NCI-H526 (cell line): ENCODE data around the gene PPP1R1B.

Experiments used
- DNase-seq, 2 experiments: peaks; one replicate each; lab custom pipeline; 2025; lab: John Stamatoyannopoulos, UW

PPP1R1B gene

GRCh38 chr17:39652587-39653315, 26.0 kb downstream of the PPP1R1B start:
- DNase-seq, result no peak

DNA sequence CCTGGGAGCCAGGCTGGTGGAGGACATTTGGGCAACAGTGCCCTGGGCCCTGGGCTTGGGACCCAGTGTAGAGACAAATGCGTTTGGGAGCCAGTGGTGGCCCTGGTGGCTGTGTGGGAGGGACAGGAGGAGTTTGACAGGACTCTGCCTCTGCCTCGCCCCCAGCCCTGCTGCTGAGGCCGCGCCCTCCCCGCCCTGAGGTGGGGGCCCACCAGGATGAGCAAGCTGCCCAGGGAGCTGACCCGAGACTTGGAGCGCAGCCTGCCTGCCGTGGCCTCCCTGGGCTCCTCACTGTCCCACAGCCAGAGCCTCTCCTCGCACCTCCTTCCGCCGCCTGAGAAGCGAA, 26.5 kb downstream of the PPP1R1B start:
- no peak for DNase-seq

DNA sequence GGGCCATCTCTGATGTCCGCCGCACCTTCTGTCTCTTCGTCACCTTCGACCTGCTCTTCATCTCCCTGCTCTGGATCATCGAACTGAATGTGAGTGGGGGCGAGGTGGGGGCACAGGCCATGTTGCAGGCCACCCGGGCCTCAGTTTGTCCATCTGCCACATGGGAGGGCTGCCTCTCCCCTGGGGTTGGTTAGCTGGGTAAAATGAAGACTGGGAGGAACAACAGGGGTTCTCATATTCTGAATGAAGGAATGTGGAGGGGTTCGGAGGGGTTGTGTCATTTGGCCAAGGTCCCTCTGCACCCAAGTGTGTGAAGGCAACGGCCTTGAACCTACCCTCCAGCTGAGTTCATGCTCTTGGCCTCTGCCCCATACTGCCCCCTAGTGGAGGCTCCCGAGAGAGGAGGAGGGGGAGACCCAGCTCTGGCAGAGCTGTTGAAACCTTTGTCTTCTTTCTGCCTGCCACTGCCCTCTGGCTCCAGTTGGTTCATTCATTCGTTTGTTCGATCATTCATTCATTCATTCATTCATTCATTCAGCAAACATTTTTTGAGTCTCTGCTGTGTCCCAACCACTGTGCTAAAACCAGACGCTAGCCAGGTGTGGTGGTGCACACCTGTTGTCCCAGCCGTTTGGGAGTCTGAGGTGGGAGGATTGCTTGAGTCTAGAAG, 27.0 kb downstream of the PPP1R1B start:
- DNase-seq, result peak; percentile 26 to 51

GRCh38 chr17:39655105-39655504, 28.4 kb downstream of the PPP1R1B start:
- DNase-seq, result no peak

- no peak for DNase-seq
These were observed 31.6 kb downstream of the PPP1R1B start for GRCh38 chr17:39658346-39658745.

DNA sequence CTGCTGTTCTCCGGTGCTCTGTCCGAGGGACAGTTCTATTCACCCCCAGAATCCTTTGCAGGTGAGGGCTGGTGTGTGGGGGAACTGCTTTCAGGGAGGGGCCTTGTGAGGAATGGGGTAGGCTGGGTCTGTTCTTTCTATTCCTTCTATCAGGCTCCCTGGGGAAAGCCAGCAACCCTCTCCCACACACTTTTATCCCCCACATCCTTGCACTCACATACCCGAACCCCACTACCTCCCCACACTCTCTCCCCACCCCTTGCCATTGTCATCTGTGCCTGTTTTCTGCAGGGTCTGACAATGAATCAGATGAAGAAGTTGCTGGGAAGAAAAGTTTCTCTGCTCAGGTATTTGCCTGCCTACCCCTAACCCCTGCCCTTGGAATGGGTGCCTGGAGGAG, 32.0 kb downstream of the PPP1R1B start:
- DNase-seq, result no peak

GRCh38 chr17:39659279-39660010, 32.7 kb downstream of the PPP1R1B start:
- DNase-seq, result no peak

GRCh38 chr17:39660011-39660360, 33.2 kb downstream of the PPP1R1B start:
- no peak for DNase-seq

- no peak for DNase-seq
These were observed 33.9 kb downstream of the PPP1R1B start for GRCh38 chr17:39660397-39661385.

DNA sequence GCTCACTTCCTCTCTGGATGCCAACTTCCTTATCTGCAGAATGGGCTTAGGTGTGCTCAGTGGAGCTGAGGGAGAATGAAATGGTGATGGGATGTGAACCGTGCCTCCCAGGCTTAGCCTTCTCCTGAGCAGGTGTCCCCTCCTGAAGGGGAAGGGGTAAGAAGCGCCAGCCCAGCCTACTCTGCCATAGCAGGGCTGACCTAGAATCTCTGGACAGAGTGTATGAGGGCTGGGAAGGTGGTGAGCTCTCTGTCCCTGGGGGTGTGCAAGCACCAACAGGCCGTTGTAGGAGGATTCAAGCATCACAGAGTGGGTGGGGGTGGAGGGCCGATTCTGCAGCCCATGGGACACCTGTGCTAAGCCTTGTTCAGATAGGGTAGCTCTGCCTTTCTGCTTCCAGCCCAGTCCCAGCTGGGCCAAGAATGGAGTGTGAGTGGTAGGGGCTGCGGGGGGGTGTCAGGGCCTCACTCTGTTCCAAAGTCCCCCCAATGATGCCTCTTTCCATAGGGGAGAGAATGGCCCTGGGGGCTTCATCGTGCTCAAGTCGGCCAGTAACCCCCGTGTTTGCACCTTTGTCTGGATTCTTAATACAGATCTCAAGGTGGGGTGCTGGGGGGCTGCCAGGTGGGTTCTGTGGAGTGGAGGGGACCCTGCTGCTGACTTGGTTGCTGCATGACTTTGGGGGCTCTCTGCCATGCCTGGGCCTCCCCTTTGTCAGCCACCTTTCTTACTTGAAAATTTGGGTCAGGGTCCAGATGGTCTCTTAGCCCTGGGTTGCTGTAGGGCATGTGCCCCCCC, 35.2 kb downstream of the PPP1R1B start:
- DNase-seq, result no peak

DNA sequence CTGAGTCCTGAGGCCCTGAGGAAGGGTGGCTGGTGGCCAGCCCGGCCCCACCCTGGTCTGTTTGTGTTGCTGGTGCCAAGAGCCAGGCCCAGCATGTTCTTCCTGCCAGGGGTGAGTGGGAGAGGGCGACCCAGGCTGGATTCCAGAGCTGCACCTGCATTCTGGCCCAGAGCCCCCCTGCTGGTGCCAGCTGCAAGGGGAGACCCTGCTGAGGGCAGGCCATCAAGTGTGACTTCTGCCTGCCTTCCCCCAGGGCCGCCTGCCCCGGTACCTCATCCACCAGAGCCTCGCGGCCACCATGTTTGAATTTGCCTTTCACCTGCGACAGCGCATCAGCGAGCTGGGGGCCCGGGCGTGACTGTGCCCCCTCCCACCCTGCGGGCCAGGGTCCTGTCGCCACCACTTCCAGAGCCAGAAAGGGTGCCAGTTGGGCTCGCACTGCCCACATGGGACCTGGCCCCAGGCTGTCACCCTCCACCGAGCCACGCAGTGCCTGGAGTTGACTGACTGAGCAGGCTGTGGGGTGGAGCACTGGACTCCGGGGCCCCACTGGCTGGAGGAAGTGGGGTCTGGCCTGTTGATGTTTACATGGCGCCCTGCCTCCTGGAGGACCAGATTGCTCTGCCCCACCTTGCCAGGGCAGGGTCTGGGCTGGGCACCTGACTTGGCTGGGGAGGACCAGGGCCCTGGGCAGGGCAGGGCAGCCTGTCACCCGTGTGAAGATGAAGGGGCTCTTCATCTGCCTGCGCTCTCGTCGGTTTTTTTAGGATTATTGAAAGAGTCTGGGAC, 36.0 kb downstream of the PPP1R1B start:
- no peak for DNase-seq

DNA sequence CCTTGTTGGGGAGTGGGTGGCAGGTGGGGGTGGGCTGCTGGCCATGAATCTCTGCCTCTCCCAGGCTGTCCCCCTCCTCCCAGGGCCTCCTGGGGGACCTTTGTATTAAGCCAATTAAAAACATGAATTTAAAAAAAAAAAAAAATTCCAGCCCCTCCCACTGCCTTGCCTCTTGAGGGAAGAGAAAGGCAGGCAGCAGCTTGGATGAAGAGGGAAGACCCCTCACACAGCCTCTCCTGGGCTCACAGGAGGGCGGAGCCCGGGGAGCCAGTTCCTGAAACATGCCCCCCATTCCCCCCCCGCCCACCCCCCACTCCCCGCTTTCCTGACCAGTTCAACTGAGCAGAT, 36.6 kb downstream of the PPP1R1B start:
- no peak for DNase-seq

DNA sequence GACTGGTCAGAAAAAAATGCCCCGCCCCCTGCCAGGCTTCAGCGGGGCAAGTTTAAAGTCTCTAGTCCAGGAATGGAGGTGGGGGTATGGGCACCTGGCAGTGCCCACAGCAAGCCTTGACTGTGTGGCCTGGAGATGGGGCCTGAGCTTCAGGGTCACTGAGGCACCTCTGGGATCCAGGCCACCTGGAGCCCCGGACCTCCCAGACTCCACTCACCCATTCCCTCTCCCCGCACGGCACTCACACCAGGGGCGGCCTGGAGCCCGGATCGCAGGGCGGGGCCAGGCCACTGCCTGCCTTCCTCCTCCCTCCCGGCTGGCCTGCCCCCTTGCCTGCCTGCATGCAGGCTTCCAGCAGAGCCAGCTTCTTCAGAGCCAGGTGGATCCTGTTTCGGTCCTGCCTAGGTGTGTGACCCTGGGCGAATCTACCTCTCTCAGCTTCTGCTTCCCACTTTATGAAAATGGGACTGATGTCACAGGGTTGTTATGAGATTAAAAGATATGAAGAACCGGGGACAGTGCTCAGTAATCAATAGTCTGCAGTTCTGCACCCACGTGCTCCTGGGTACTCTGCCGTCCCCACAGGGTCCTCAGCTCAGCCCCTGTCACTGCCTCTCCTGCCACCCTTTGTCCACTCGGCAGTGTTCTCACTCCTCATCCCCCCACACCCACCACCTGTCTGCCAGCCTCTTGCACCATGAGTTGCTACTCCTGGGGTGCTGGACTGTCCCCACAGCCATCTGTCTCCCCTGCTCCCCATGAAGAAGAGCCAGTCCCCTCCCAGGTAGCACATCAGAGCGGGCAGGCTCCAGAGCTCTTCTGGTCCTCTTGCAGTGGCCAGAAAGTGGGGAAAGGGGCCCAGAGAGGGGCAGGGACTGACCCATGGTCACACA, 37.2 kb downstream of the PPP1R1B start:
- peak in 1 of 2 experiments; percentile 49 for DNase-seq

DNA sequence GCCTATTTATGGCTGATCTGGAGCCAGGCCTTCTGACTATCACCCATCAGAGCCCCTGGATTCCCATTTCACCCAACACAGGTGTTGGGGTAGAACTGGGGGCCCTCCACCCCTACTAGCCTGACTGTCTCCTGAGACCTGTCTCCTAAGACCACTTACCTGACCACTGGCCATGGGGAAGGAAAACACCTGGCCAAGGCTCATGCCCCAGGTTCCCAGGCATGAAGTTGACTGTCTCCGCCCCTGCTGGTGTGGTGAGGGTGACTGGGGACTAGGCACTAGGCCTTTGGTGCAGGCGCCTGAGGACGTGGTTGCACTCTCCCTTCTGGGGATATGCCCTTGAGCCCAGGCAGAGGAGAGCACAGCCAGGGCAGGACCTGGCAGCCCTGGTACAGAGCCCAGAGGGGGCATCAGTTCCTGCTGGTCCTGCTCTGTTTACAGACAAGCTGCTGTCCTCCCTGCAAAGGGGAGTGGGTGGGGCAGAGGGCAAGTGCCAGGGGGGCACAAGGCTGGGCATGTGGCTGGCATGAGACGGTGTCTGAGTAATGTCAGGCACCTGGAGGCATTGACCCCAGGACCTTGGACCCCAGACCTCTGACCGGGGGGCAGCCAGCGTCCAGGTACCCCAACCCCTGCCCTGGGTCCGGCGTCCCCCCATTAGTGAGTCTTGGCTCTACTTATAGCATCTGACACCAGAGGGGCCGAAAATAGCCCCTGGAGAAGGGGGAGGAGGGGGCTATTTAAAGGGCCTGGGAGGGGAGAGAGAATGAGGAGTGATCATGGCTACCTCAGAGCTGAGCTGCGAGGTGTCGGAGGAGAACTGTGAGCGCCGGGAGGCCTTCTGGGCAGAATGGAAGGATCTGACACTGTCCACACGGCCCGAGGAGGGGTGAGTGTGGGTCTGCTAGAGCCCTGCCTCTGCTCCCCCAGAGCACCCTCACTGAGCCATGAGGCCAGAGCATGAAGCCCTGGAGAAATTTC, 38.1 kb downstream of the PPP1R1B start, which contains the start of gene TCAP:
TCAP (plus strand) TSS at position 769 of the 981 bp plus-strand sequence; CDS start at position 780, 11 bp downstream.
- no peak for DNase-seq

DNA sequence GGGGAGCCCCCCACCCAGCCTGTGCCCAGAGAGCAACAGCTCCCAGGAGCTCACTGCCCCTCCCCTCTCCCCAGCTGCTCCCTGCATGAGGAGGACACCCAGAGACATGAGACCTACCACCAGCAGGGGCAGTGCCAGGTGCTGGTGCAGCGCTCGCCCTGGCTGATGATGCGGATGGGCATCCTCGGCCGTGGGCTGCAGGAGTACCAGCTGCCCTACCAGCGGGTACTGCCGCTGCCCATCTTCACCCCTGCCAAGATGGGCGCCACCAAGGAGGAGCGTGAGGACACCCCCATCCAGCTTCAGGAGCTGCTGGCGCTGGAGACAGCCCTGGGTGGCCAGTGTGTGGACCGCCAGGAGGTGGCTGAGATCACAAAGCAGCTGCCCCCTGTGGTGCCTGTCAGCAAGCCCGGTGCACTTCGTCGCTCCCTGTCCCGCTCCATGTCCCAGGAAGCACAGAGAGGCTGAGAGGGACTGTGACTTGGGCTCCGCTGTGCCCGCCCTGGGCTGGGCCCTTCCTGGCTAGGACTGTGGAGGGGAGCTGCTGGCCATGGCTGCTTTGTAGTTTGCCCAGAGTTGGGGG, 39.0 kb downstream of the PPP1R1B start:
- DNase-seq, result peak in 1 of 2 experiments; percentile 55

DNA sequence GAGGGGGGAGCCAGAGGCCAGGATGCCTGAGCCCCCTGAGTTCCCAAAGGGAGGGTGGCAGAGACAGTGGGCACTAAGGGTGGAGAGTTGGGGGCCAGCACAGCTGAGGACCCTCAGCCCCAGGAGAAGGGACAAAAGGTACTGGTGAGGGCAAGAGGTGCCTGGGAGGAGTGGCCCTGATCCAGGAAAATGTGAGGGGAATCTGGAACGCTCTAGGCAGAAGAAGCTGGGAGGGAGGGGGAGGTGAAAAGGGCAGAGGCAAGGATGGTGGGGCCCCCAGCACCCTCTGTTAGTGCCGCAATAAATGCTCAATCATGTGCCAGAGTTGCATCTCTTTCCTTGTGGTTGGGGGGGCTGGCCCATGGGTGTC, 39.5 kb downstream of the PPP1R1B start:
- peak in 1 of 2 experiments; percentile 22 for DNase-seq

DNA sequence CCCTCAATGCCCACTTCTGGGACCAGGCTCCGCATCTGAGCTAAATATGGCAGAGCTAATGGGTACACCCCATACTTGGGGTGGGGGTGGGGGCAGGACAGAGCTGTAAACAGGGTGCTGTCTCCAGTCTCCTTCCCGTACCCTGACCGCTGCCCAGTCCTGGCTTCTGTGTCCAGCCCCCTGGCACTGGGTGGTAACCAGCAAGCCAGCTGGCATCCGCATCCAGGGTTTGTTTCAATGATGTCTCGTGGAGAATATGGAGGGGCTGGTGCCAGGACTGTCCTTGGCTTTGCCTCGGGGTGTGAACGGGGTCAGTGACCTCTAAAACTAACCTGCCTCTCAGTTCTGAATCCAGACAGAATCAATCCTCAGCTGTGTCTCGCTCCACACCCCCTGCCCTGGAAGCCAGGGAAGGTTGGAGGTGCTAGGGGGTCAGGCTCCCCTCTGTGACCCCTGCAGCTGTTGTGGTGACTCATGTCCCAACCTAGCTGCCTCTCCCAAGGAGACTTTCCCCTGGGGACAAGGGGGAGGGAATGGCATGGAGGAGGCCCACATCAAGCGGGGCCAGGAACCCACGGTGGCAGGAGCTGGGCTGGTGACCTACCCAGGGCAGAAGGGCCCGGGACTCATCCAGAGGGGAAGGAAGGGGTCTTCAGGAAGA, 40.0 kb downstream of the PPP1R1B start:
- no peak for DNase-seq
